ENCODE measurements around the gene UBXN4. TPM values are rescaled to one million over a fixed set of nuclear protein-coding genes. Genes with fewer than 3 reads are reported as not detected.

Gene UBXN4
- total RNA-seq, 1 donor from 2014 or later, result 107 TPM

DNA sequence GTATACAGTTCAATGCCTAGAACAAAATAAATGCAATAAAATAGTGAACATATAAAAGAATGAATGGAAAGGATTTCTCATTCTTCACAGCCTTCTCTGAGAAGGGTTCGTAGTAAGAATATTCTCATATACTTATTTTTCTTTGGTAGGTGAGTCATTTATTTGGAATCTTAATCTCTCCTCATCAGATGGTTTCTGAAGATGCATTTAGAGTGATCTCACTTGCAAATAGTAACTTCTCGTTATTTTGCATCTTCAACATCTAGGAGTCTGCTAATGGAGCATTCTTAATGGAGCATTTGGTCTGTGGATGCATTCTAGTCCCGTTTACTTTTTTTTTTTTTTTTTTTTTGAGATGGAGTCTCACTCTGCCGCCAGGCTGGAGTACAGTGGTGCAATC lies 3.9 kb downstream of the UBXN4 start:
- TF ChIP-seq, protein P1, sequence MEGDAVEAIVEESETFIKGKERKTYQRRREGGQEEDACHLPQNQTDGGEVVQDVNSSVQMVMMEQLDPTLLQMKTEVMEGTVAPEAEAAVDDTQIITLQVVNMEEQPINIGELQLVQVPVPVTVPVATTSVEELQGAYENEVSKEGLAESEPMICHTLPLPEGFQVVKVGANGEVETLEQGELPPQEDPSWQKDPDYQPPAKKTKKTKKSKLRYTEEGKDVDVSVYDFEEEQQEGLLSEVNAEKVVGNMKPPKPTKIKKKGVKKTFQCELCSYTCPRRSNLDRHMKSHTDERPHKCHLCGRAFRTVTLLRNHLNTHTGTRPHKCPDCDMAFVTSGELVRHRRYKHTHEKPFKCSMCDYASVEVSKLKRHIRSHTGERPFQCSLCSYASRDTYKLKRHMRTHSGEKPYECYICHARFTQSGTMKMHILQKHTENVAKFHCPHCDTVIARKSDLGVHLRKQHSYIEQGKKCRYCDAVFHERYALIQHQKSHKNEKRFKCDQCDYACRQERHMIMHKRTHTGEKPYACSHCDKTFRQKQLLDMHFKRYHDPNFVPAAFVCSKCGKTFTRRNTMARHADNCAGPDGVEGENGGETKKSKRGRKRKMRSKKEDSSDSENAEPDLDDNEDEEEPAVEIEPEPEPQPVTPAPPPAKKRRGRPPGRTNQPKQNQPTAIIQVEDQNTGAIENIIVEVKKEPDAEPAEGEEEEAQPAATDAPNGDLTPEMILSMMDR (conservative IDR thresholded peaks at IDR 0.05), result no peak
- DNase-seq (ENCODE audit: extremely low spot score, unreplicated experiment), result no peak
- Mint-ChIP-seq H3K4me3 (no peak overlapping the region), H3K27me3 (no peaks in the 10 kb centered on the region), H3K4me1 (ENCODE audit: unreplicated experiment) (peaks cover 32% of the 10 kb centered on the region), H3K27ac (no peak overlapping the region), H3K36me3 (peaks cover 46% of the 10 kb centered on the region), H3K9me3 (peaks cover 8% of the 10 kb centered on the region)

GRCh38 chr2:135755573-135755972 lies 13.9 kb downstream of the UBXN4 start:
- Mint-ChIP-seq H3K27ac (no peak overlapping the region), H3K36me3 (peaks cover 49% of the 10 kb centered on the region), H3K4me1 (ENCODE audit: unreplicated experiment) (no peaks in the 10 kb centered on the region), H3K9me3 (peaks cover 10% of the 10 kb centered on the region), H3K4me3 (no peak overlapping the region), H3K27me3 (no peaks in the 10 kb centered on the region)
- no peak for DNase-seq (ENCODE audit: extremely low spot score, unreplicated experiment)
- TF ChIP-seq, protein P1 (conservative IDR thresholded peaks at IDR 0.05), result no peak

GRCh38 chr2:135756692-135757091 lies 15.0 kb downstream of the UBXN4 start:
- TF ChIP-seq, protein P1 (conservative IDR thresholded peaks at IDR 0.05), result no peak
- H3K27ac Mint-ChIP-seq, result no peak overlapping the region
- peaks cover 55% of the 10 kb centered on the region for H3K36me3 Mint-ChIP-seq
- DNase-seq (ENCODE audit: extremely low spot score, unreplicated experiment), result no peak
- no peaks in the 10 kb centered on the region for H3K4me1 Mint-ChIP-seq (ENCODE audit: unreplicated experiment)
- H3K4me3 Mint-ChIP-seq, result no peak overlapping the region
- H3K9me3 Mint-ChIP-seq, result peaks cover 10% of the 10 kb centered on the region
- no peaks in the 10 kb centered on the region for H3K27me3 Mint-ChIP-seq

GRCh38 chr2:135762022-135762421 lies 20.4 kb downstream of the UBXN4 start:
- TF ChIP-seq, protein P1 (conservative IDR thresholded peaks at IDR 0.05), result no peak
- DNase-seq (ENCODE audit: extremely low spot score, unreplicated experiment), result no peak
- Mint-ChIP-seq H3K4me1 (ENCODE audit: unreplicated experiment) (no peaks in the 10 kb centered on the region), H3K4me3 (no peak overlapping the region), H3K9me3 (peaks cover under 1% of the 10 kb centered on the region), H3K27ac (no peak overlapping the region), H3K36me3 (peaks cover 40% of the 10 kb centered on the region), H3K27me3 (no peaks in the 10 kb centered on the region)

- Mint-ChIP-seq H3K36me3 (peaks cover 40% of the 10 kb centered on the region), H3K27me3 (no peaks in the 10 kb centered on the region), H3K9me3 (no peaks in the 10 kb centered on the region), H3K4me3 (no peak overlapping the region), H3K27ac (no peak overlapping the region), H3K4me1 (ENCODE audit: unreplicated experiment) (no peaks in the 10 kb centered on the region)
- DNase-seq (ENCODE audit: extremely low spot score, unreplicated experiment), result no peak
- TF ChIP-seq, protein P1 (conservative IDR thresholded peaks at IDR 0.05), result no peak
Observed at GRCh38 chr2:135762530-135762929, 20.9 kb downstream of the UBXN4 start.

- Mint-ChIP-seq H3K36me3 (peaks cover 43% of the 10 kb centered on the region), H3K4me1 (ENCODE audit: unreplicated experiment) (no peaks in the 10 kb centered on the region), H3K27me3 (no peaks in the 10 kb centered on the region), H3K27ac (no peak overlapping the region), H3K9me3 (no peaks in the 10 kb centered on the region), H3K4me3 (no peak overlapping the region)
- TF ChIP-seq, protein P1 (conservative IDR thresholded peaks at IDR 0.05), result no peak
- no peak for DNase-seq (ENCODE audit: extremely low spot score, unreplicated experiment)
Observed at GRCh38 chr2:135768863-135769262, 27.2 kb downstream of the UBXN4 start.
